Measurements from ENCODE around the gene HTATSF1. TPM values are rescaled to one million over a fixed set of nuclear protein-coding genes. Genes with fewer than 3 reads are reported as not detected.

HTATSF1 gene
- total and polyA plus RNA-seq, 9 donors: 60.1 to 100 (median 93.5) TPM

DNA sequence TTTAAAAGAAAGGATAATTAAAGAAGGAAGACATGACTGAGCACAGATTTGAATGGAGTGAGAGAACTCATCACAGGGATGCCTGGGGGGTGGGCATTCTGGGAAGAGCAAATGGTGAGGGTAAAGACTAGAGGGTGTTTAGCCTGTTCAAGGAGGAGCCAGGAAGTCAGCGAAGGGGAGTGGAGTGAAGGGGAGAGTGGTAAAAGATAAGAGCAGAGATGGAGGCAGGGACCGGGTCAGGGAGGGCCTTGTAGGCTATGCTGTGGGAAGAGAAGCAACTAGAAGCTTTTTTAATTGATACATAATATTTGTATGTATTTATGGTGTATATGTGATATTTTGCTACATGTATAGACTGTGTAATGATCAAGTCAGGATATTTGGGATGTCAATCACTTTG, 32.4 kb downstream of the HTATSF1 start:
- Histone ChIP-seq H3K4me1 (ENCODE audit: control insufficient read depth, insufficient read depth, low read length) (peaks cover 3% of the 10 kb centered on the region), H3K27me3 (ENCODE audit: control insufficient read depth, insufficient read depth, low read length) (peaks cover 13% of the 10 kb centered on the region), H3K36me3 (ENCODE audit: control insufficient read depth, insufficient read depth, low read length) (no peaks in the 10 kb centered on the region), H3K27ac (ENCODE audit: low read length) (no peak overlapping the region), H3K9me3 (replicated peaks; ENCODE audit: control insufficient read depth, low read depth, low read length) (no peaks in the 10 kb centered on the region), H3K4me3 (ENCODE audit: low read length) (no peak overlapping the region)
- no peak for DNase-seq
- 63% methylated on average over 1 of the region's 2 CpGs for WGBS (ENCODE audit: insufficient coverage)

- Histone ChIP-seq H3K9me3 (replicated peaks; ENCODE audit: control insufficient read depth, low read depth, low read length) (no peaks in the 10 kb centered on the region), H3K27me3 (ENCODE audit: control insufficient read depth, insufficient read depth, low read length) (peaks cover 23% of the 10 kb centered on the region), H3K36me3 (ENCODE audit: control insufficient read depth, insufficient read depth, low read length) (no peaks in the 10 kb centered on the region), H3K4me3 (ENCODE audit: low read length) (no peak within 1 kb of the TSS), H3K27ac (ENCODE audit: low read length) (no peak within 1 kb of the TSS), H3K4me1 (ENCODE audit: control insufficient read depth, insufficient read depth, low read length) (no peaks in the 10 kb centered on the region)
- 55% methylated on average over 2 of the region's 3 CpGs for WGBS (ENCODE audit: insufficient coverage)
- DNase-seq: no peak
Observed at GRCh38 chrX:136531951-136532350, 34.6 kb downstream of the HTATSF1 start, which contains the start of gene VGLL1. Gene VGLL1 (plus strand): TSS chrX:136532215. CDS start chrX:136536021, 3,806 bp downstream.

GRCh38 chrX:136534131-136534530, 36.7 kb downstream of the HTATSF1 start:
- no CpG with 5 or more reads among the region's 2 CpGs for WGBS (ENCODE audit: insufficient coverage)
- DNase-seq: no peak

DNA sequence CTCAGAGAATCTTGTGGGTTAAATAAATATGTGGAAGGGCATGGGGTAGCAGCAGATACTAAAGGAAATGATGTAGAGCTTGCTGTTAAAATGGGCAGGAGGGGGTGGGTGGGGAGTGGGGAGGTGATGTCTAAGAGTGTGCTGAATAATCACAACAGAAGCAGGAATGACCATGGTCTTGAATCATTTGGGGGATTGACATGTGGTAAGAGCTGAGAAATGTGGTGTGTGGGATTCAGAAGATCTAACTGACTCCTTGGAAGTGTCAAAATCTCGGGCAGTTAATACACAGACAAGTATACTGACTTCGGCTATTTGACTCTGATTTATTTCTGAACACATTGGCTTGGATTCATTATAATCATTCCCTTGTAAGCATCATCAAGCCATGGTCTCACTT, 41.4 kb downstream of the HTATSF1 start:
- 71% methylated on average over 1 of the region's 2 CpGs for WGBS (ENCODE audit: insufficient coverage)
- H3K36me3 ChIP-seq (ENCODE audit: control insufficient read depth, insufficient read depth, low read length): no peaks in the 10 kb centered on the region
- H3K4me1 ChIP-seq (ENCODE audit: control insufficient read depth, insufficient read depth, low read length): no peaks in the 10 kb centered on the region

More at GRCh38 chrX:136534131-136534530, 36.7 kb downstream of the HTATSF1 start:
- Histone ChIP-seq H3K4me1 (ENCODE audit: control insufficient read depth, insufficient read depth, low read length) (no peaks in the 10 kb centered on the region), H3K9me3 (replicated peaks; ENCODE audit: control insufficient read depth, low read depth, low read length) (no peaks in the 10 kb centered on the region), H3K36me3 (ENCODE audit: control insufficient read depth, insufficient read depth, low read length) (no peaks in the 10 kb centered on the region), H3K4me3 (ENCODE audit: low read length) (no peak overlapping the region), H3K27me3 (ENCODE audit: control insufficient read depth, insufficient read depth, low read length) (peaks cover 30% of the 10 kb centered on the region), H3K27ac (ENCODE audit: low read length) (no peak overlapping the region)

DNA sequence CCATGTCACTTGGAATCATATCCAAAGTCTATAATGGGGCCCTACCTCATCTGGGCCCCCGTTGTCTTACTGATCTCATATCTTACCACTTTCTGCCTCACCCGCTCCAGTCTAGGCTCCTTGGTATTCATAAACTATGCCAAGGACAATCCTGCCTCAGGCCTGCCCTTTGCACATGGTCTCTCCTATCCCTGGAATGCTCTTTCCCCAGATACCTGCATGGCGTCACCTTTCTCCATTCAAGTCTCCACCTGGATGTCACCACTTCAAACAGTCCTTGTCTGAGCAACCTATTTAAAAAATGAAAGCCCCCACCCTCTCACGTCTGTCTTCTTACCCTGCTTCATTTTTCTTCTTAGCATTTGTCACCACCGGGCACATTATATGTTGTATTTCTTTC, 42.8 kb downstream of the HTATSF1 start:
- WGBS (ENCODE audit: insufficient coverage): 81% methylated on average over 3 of the region's 5 CpGs
- H3K27me3 ChIP-seq (ENCODE audit: control insufficient read depth, insufficient read depth, low read length): peaks cover 34% of the 10 kb centered on the region
- H3K36me3 ChIP-seq (ENCODE audit: control insufficient read depth, insufficient read depth, low read length): no peaks in the 10 kb centered on the region
- H3K4me3 ChIP-seq (ENCODE audit: low read length): no peak overlapping the region
- no peaks in the 10 kb centered on the region for H3K4me1 ChIP-seq (ENCODE audit: control insufficient read depth, insufficient read depth, low read length)
- H3K9me3 ChIP-seq (replicated peaks; ENCODE audit: control insufficient read depth, low read depth, low read length): no peaks in the 10 kb centered on the region
- DNase-seq: no peak
- no peak overlapping the region for H3K27ac ChIP-seq (ENCODE audit: low read length)

More for the DNA sequence above, 41.4 kb downstream of the HTATSF1 start:
- H3K27me3 ChIP-seq (ENCODE audit: control insufficient read depth, insufficient read depth, low read length): peaks cover 31% of the 10 kb centered on the region
- H3K4me3 ChIP-seq (ENCODE audit: low read length): no peak overlapping the region
- H3K9me3 ChIP-seq (replicated peaks; ENCODE audit: control insufficient read depth, low read depth, low read length): no peaks in the 10 kb centered on the region
- no peak for DNase-seq
- no peak overlapping the region for H3K27ac ChIP-seq (ENCODE audit: low read length)

DNA sequence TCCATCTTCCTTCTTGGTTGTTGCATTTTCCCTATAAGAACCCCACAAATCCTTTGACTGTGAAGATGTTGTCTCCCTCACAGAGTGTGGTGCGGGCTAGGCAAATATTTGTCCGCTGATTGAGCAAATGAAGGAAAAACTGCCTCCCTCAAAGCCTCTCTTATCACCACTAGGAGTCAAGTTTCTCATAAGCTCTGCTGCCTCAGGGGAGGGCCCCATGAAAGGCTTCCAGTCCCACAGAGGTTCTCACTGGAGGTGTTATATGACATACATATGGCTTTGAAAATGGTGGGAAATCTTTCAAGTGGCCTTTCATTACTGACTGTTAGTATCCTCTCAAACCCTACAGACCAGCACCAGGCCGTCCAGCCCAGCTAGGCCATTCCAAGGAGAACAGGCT, 43.9 kb downstream of the HTATSF1 start:
- Histone ChIP-seq H3K9me3 (replicated peaks; ENCODE audit: control insufficient read depth, low read depth, low read length) (no peaks in the 10 kb centered on the region), H3K27ac (ENCODE audit: low read length) (no peak overlapping the region), H3K4me3 (ENCODE audit: low read length) (no peak overlapping the region), H3K36me3 (ENCODE audit: control insufficient read depth, insufficient read depth, low read length) (no peaks in the 10 kb centered on the region), H3K4me1 (ENCODE audit: control insufficient read depth, insufficient read depth, low read length) (no peaks in the 10 kb centered on the region), H3K27me3 (ENCODE audit: control insufficient read depth, insufficient read depth, low read length) (peaks cover 24% of the 10 kb centered on the region)
- DNase-seq: no peak
- 60% methylated on average over 1 of the region's 3 CpGs for WGBS (ENCODE audit: insufficient coverage)

- Histone ChIP-seq H3K36me3 (ENCODE audit: control insufficient read depth, insufficient read depth, low read length) (no peaks in the 10 kb centered on the region), H3K27ac (ENCODE audit: low read length) (no peak overlapping the region), H3K27me3 (ENCODE audit: control insufficient read depth, insufficient read depth, low read length) (peaks cover 23% of the 10 kb centered on the region), H3K4me3 (ENCODE audit: low read length) (no peak overlapping the region), H3K9me3 (replicated peaks; ENCODE audit: control insufficient read depth, low read depth, low read length) (no peaks in the 10 kb centered on the region), H3K4me1 (ENCODE audit: control insufficient read depth, insufficient read depth, low read length) (no peaks in the 10 kb centered on the region)
- DNase-seq: no peak
- no CpG with 5 or more reads among the region's 7 CpGs for WGBS (ENCODE audit: insufficient coverage)
Observed at GRCh38 chrX:136542281-136542680, 44.9 kb downstream of the HTATSF1 start.

GRCh38 chrX:136546371-136546781, 49.0 kb downstream of the HTATSF1 start:
- Histone ChIP-seq H3K4me1 (ENCODE audit: control insufficient read depth, insufficient read depth, low read length) (no peaks in the 10 kb centered on the region), H3K36me3 (ENCODE audit: control insufficient read depth, insufficient read depth, low read length) (no peaks in the 10 kb centered on the region), H3K9me3 (replicated peaks; ENCODE audit: control insufficient read depth, low read depth, low read length) (no peaks in the 10 kb centered on the region), H3K27ac (ENCODE audit: low read length) (no peak overlapping the region), H3K27me3 (ENCODE audit: control insufficient read depth, insufficient read depth, low read length) (peaks cover 23% of the 10 kb centered on the region), H3K4me3 (ENCODE audit: low read length) (no peak overlapping the region)
- no peak for DNase-seq
- 92% methylated on average over 3 of the region's 3 CpGs for WGBS (ENCODE audit: insufficient coverage)

DNA sequence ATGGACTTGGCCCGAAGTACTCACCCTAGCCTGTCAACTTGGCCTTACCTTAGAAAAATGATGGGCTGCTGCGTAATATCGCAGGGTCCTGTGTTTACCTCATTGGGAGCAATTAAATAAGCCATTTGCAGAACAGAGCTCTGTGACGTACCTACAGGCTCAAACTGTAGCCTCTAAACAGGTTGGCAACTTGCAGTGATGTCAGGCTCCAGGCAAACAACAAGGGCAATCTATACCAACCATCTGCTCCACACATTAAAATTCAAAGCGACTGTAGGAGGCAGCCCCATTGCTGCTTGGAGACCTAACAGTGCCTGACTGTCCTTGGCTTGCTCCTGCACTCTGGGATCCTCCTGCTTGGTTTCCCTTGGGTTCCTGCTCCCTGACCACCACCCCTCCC, 51.8 kb downstream of the HTATSF1 start:
- no peaks in the 10 kb centered on the region for H3K4me1 ChIP-seq (ENCODE audit: control insufficient read depth, insufficient read depth, low read length)
- DNase-seq: no peak
- H3K27ac ChIP-seq (ENCODE audit: low read length): no peak overlapping the region
- peaks cover 21% of the 10 kb centered on the region for H3K27me3 ChIP-seq (ENCODE audit: control insufficient read depth, insufficient read depth, low read length)
- H3K4me3 ChIP-seq (ENCODE audit: low read length): no peak overlapping the region
- WGBS (ENCODE audit: insufficient coverage): 47% methylated on average over 3 of the region's 5 CpGs
- H3K36me3 ChIP-seq (ENCODE audit: control insufficient read depth, insufficient read depth, low read length): no peaks in the 10 kb centered on the region
- no peaks in the 10 kb centered on the region for H3K9me3 ChIP-seq (replicated peaks; ENCODE audit: control insufficient read depth, low read depth, low read length)

- Histone ChIP-seq H3K4me3 (ENCODE audit: low read length) (no peak overlapping the region), H3K4me1 (ENCODE audit: control insufficient read depth, insufficient read depth, low read length) (no peaks in the 10 kb centered on the region), H3K9me3 (replicated peaks; ENCODE audit: control insufficient read depth, low read depth, low read length) (no peaks in the 10 kb centered on the region), H3K27ac (ENCODE audit: low read length) (no peak overlapping the region), H3K36me3 (ENCODE audit: control insufficient read depth, insufficient read depth, low read length) (no peaks in the 10 kb centered on the region), H3K27me3 (ENCODE audit: control insufficient read depth, insufficient read depth, low read length) (peaks cover 20% of the 10 kb centered on the region)
- no CpG with 5 or more reads among the region's 1 CpG for WGBS (ENCODE audit: insufficient coverage)
- no peak for DNase-seq
Observed at GRCh38 chrX:136551410-136551809, 54.0 kb downstream of the HTATSF1 start.

DNA sequence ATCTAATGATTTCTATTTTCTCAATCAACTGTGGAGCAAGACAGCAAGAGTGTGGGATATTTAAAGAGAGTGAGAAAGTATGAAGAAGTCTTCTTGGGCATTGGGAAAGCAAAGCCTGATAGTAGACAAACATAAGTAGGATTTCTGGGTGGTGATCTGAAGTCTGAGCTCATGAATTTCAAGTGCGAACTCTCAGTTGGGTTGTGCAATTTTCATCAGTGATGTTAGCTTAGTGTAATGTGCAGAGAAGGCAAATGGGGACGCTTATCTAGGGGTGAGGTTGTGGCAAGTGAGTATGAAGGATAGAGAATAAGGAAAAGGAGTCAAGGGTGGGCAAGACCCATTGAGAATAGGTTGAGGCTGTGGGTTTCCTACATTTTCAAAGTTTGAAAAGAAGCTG, 58.3 kb downstream of the HTATSF1 start:
- Histone ChIP-seq H3K4me1 (ENCODE audit: control insufficient read depth, insufficient read depth, low read length) (no peaks in the 10 kb centered on the region), H3K9me3 (replicated peaks; ENCODE audit: control insufficient read depth, low read depth, low read length) (no peaks in the 10 kb centered on the region), H3K36me3 (ENCODE audit: control insufficient read depth, insufficient read depth, low read length) (no peaks in the 10 kb centered on the region), H3K27me3 (ENCODE audit: control insufficient read depth, insufficient read depth, low read length) (peaks cover 6% of the 10 kb centered on the region), H3K27ac (ENCODE audit: low read length) (no peak overlapping the region), H3K4me3 (ENCODE audit: low read length) (no peak overlapping the region)
- DNase-seq: no peak
- WGBS (ENCODE audit: insufficient coverage): 75% methylated on average over 2 of the region's 2 CpGs

Data from muscle of leg (tissue), 11 donors.